ENCODE data around the gene ATP8B4. TPM values are rescaled to one million over a fixed set of nuclear protein-coding genes. Genes with fewer than 3 reads are reported as not detected.

ATP8B4 gene
- polyA plus RNA-seq, 1 of the 3 experiments (the other 2 are of a cell fraction), result 0.03 TPM

DNA sequence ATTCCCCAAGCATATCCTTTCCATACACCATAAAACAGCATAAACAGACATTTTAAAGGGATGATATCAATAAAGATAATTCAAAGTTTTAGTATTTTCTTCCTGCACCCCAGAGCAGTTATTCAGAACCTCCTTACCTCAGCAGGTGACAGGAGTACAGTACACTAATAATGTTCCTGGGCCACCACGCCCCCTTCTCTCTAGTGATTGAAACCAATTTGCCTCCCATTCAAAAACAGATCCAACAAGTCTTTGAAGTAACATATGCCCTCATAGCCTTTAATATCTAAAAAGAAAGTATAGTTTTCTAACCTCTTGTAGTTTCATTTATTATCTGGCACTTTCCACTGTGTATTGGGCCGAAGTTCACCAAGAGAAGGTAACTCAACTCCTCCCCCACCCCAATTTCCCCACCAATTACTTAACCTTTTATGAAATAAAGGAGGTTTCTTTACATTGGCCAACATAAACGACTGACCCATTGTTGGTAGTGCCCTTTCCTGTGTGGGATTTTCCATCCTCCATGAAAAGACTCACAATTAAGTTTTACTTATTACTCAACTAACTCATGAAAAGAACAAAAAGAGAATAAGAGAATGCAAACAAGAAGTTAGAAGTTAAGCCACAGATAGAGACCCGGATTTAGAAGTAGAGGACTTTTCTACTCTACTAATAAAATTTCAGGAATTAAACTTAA is 5.0 kb upstream of the ATP8B4 start:
- no peaks in the 10 kb centered on the region for H3K27me3 ChIP-seq (ENCODE audit: insufficient read depth)
- H3K36me3 ChIP-seq (replicated peaks in 1 of 2; ENCODE audit: control insufficient read depth in 1 of 2, insufficient read depth in 2 of 2, low read length in 1 of 2), result no peaks in the 10 kb centered on the region
- no peak for DNase-seq
- no peak overlapping the region for H3K9ac ChIP-seq
- H3K27ac ChIP-seq (ENCODE audit: low read depth in 2 of 2, low read length in 1 of 2), result no peak overlapping the region
- no peak for TF ChIP-seq TAF1 (IDR thresholded peaks at IDR 0.05; ENCODE audit: borderline replicate concordance, low read depth, low read length)
- TF ChIP-seq, protein P1, sequence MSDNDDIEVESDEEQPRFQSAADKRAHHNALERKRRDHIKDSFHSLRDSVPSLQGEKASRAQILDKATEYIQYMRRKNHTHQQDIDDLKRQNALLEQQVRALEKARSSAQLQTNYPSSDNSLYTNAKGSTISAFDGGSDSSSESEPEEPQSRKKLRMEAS (IDR thresholded peaks at IDR 0.05; ENCODE audit: low read depth), result no peak
- no peak for TF ChIP-seq MXI1 (IDR thresholded peaks at IDR 0.05; ENCODE audit: low read depth, low read length)
- no peak for TF ChIP-seq CHD2 (IDR thresholded peaks at IDR 0.05; ENCODE audit: low read length, partially characterized antibody)
- TF ChIP-seq GATA2 (CRISPR knock-in tag; IDR thresholded peaks at IDR 0.05), result no peak
- TF ChIP-seq RFX5 (IDR thresholded peaks at IDR 0.05; ENCODE audit: low read length), result no peak
- TF ChIP-seq MEF2A (IDR thresholded peaks at IDR 0.05; ENCODE audit: borderline replicate concordance, low read depth), result no peak
- TF ChIP-seq, protein P2, sequence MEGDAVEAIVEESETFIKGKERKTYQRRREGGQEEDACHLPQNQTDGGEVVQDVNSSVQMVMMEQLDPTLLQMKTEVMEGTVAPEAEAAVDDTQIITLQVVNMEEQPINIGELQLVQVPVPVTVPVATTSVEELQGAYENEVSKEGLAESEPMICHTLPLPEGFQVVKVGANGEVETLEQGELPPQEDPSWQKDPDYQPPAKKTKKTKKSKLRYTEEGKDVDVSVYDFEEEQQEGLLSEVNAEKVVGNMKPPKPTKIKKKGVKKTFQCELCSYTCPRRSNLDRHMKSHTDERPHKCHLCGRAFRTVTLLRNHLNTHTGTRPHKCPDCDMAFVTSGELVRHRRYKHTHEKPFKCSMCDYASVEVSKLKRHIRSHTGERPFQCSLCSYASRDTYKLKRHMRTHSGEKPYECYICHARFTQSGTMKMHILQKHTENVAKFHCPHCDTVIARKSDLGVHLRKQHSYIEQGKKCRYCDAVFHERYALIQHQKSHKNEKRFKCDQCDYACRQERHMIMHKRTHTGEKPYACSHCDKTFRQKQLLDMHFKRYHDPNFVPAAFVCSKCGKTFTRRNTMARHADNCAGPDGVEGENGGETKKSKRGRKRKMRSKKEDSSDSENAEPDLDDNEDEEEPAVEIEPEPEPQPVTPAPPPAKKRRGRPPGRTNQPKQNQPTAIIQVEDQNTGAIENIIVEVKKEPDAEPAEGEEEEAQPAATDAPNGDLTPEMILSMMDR (IDR thresholded peaks at IDR 0.05), result no peak
- TF ChIP-seq RCOR1 (IDR thresholded peaks at IDR 0.05; ENCODE audit: low read length), result no peak
- no peak for TF ChIP-seq EZH2phosphoT487 (IDR thresholded peaks at IDR 0.05; ENCODE audit: borderline replicate concordance, low read depth)
- TF ChIP-seq JUND (IDR thresholded peaks at IDR 0.05), result no peak
- no peak for TF ChIP-seq TEAD4 (IDR thresholded peaks at IDR 0.05; ENCODE audit: borderline replicate concordance, insufficient read depth)
- TF ChIP-seq EP300 (IDR thresholded peaks at IDR 0.05; ENCODE audit: borderline replicate concordance in 1 of 2, low read depth in 1 of 2, low read length in 1 of 2), result no peak
- TF ChIP-seq, protein P3, sequence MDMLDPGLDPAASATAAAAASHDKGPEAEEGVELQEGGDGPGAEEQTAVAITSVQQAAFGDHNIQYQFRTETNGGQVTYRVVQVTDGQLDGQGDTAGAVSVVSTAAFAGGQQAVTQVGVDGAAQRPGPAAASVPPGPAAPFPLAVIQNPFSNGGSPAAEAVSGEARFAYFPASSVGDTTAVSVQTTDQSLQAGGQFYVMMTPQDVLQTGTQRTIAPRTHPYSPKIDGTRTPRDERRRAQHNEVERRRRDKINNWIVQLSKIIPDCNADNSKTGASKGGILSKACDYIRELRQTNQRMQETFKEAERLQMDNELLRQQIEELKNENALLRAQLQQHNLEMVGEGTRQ (IDR thresholded peaks at IDR 0.05; ENCODE audit: borderline replicate concordance, low read depth, low read length), result no peak
- TF ChIP-seq, protein P4, sequence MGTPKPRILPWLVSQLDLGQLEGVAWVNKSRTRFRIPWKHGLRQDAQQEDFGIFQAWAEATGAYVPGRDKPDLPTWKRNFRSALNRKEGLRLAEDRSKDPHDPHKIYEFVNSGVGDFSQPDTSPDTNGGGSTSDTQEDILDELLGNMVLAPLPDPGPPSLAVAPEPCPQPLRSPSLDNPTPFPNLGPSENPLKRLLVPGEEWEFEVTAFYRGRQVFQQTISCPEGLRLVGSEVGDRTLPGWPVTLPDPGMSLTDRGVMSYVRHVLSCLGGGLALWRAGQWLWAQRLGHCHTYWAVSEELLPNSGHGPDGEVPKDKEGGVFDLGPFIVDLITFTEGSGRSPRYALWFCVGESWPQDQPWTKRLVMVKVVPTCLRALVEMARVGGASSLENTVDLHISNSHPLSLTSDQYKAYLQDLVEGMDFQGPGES (IDR thresholded peaks at IDR 0.05; ENCODE audit: low read depth, low read length), result no peak
- no peak for TF ChIP-seq SMC3 (IDR thresholded peaks at IDR 0.05; ENCODE audit: low read depth, low read length)
- H3K4me3 ChIP-seq (ENCODE audit: low read depth in 2 of 2, low read length in 1 of 2), result no peak overlapping the region
- no peaks in the 10 kb centered on the region for H3F3A ChIP-seq (replicated peaks; ENCODE audit: insufficient read depth)
- POLR2A ChIA-PET, result no interaction called here
- H3K79me2 ChIP-seq (ENCODE audit: insufficient read depth), result no peaks in the 10 kb centered on the region
- H2AFZ ChIP-seq (ENCODE audit: low read depth), result no peak overlapping the region
- CTCF ChIA-PET, result no interaction called here
- H3K4me2 ChIP-seq, result no peak overlapping the region
- no peaks in the 10 kb centered on the region for H3K9me3 ChIP-seq
- WGBS (ENCODE audit: low lambda C conversion rate), result 27% methylated on average over 4 of the region's 4 CpGs
- no peaks in the 10 kb centered on the region; a peak in 1 of 4 replicates for H3K4me1 ChIP-seq (ENCODE audit: control insufficient read depth in 1 of 2, insufficient read depth in 2 of 2, low read depth in 1 of 2, low read length in 1 of 2)
- no peaks in the 10 kb centered on the region for H4K20me1 ChIP-seq (ENCODE audit: insufficient read depth)
- no peaks in the 10 kb centered on the region for H3K9me2 ChIP-seq

Measured in SK-N-SH (cell line).